Liver (tissue), 3 donors: ENCODE measurements around the gene BUB1.

Experiments used
- CTCF ChIP-seq: fragments of 150-350 bp; IDR thresholded peaks from 2 replicates; pipeline ENCODE4 v1.5.1; 2017; ENCODE audit warnings: improper control_type of control experiment, low read depth, low read length; ENCODE audit not compliant: missing input control
- FOXA1 ChIP-seq: IDR thresholded peaks from 2 replicates; pipeline ENCODE4 v1.6.1; 2016; ENCODE audit warnings: antibody characterized with exemption
- JUND ChIP-seq, 2 donors: IDR thresholded peaks; 2 replicates each; pipeline ENCODE4 v1.6.1; 2016; ENCODE audit warnings: antibody characterized with exemption in 2 of 2
- RAD21 ChIP-seq, 2 donors: IDR thresholded peaks; 2 replicates each; pipeline ENCODE4 v1.6.1; 2016; ENCODE audit warnings: antibody characterized with exemption in 2 of 2, mild to moderate bottlenecking in 2 of 2
- YY1 ChIP-seq: IDR thresholded peaks from 2 replicates; pipeline ENCODE4 v1.6.1; 2016; ENCODE audit warnings: antibody characterized with exemption, mild to moderate bottlenecking
- donor health status: healthy.
- donor health status: healthy.

DNA sequence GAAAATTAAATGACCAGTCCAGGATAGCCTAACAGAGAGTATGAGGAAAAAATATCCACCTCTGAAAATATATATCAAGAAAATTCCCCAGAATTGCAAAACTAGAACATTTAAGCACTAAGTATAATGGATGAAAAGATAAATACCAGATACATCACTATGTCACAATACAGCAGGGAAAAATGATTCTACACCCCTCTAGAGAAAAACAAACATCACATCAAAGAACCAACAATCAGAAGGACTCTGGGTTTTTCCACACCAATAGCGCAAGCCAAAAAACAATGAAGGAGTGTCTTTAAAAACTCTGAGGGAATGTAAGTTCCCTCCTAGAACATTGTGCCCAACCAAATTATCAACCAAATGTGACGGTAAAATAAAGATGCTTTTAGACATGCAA, 13.7 kb downstream of the BUB1 start:
- TF ChIP-seq CTCF: no peak
- no peak for TF ChIP-seq FOXA1
- TF ChIP-seq RAD21 (IDR thresholded peaks at IDR 0.05): no peak
- TF ChIP-seq YY1: no peak
- TF ChIP-seq JUND (IDR thresholded peaks at IDR 0.05): no peak
